GM19023 (cell line): ENCODE results near the gene HSD17B8.

Source experiments
- ATAC-seq: cut with Tn5 transposase; IDR thresholded peaks from one replicate; pipeline ENCODE4 v1.9.1; 2021; ENCODE audit warnings: mild to moderate bottlenecking, moderate library complexity; ENCODE audit not compliant: unreplicated experiment

The HSD17B8 gene

DNA sequence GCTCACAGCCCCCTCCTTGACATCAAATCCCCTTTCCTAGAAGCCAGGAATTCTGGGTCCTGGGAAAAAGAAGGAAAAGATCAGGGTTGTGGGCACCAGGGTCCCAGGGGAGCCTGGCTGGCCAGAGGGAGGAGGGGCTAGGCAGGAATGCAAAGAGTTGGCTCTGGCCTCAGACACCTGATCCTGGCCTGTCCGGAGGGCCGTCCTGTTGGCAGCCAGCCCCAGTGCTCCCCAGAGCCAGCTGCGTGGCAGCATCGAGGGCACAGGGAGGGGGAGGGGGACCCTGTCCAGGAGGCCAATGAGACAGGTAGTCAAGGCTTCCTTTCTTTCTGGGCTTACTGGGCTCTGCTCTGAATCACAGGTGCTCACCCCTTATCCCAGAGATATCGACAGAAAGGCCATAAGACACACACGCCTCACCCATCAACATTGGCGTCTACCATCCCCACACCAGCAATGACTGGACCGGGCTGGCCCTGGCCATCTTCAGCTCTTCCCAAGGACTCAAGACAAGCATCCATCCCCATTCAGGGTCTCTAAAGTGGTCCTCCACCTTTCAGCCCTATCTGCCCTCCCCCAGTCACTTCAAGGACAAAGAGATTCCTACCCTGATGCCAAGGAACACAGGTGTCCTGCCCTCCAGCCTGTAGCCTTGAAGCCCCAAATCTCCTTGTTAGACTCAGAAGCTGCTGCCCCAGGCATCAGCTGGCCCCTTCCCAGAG is 12.9 kb upstream of the HSD17B8 start:
- ATAC-seq, result no peak

DNA sequence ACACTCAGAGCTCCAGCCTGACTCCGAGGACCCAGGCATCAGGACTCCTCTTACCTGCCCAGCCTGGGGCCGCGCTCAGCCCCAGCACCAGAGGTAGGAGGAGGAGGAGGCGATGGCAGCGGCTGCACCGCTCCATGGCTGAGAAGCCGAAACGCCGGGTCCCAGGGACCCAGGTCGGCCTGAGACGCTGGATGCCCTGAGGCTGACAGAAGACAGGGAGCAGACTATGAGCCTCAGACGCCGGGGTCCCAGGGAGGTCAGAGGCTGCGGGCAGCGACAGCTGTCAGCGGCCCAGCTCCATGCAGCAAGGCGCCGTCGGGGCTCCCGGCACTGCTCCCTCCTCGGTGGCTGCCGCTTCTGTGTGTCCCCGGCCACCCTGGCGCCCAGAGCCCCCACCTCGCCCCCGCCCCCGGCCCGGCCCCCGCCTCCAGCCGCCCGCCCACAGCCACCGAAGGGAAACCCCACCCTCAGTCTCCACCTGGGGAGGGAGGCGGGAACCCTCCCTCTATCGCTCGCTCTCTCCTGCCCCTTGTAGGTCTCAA is 12.3 kb upstream of the HSD17B8 start, which contains the start of gene COL11A2:
TSS of gene COL11A2 (minus strand) at position 363 of the 542 bp plus-strand sequence. CDS start at position 136, 227 bp downstream.
- ATAC-seq, result no peak

DNA sequence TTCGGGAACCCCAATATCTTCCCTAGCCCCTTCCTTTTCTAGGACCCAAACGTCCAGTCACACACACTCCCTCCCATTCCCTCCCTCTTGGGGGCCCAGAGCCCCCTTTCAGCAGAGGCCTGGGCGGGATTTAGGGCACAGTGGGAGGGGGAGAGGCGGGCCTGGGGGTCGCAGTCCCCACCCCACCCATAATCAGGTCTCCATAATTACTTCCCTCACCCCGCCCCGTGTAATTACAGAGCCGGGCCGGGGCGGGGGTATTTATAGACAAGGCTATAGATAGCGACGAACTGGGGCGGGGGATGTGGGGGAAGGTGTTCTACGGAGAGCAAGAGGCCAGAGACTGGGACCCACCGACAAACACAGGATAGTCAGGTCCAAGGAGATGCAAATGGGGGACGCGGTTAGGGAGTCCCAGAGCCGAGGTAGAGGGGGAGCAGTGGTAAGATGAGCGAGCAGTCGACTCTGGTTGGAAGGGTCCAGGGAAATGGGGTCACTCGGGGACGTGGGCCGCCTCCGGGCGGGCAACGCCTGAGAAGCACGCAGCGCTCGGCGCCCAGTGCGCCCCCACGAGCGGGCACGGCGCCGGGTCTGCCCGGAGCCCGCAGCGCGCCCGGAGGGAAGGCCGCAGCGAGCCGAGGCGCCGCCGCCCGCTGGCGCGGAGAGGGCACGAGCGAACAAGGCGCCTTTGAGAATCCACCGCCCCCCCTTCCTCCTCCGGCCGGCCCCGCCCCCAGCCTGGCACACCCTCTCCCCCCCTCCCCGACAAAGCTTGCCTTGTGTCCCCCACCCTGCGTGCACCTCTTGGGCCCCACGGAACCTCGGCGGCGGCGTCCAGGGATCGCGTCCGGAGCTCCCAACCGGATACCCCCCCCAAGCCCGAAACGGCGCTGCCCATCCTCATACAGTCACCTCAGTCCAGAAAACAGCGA is 11.5 kb upstream of the HSD17B8 start:
- ATAC-seq, result no peak

DNA sequence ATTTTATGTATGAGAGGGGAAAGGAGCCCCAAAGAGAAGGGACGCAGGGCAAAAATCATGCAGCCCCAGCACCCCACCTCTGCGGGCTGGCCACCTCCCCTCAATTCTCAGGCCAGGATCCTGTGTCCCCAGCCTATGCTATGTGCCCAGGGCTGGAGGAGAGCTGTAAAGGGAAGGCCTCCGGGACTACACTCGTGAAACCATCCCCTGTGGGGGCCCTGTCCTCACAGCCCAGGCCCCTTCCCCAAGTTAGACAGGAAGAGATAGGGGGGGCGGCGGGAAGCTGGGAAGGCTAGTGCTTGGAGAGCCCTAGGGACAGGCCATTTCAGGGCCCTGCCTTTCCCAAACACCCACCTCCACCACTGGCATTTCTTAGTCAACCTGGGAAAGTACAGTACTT is 10.8 kb upstream of the HSD17B8 start:
- ATAC-seq, result no peak

DNA sequence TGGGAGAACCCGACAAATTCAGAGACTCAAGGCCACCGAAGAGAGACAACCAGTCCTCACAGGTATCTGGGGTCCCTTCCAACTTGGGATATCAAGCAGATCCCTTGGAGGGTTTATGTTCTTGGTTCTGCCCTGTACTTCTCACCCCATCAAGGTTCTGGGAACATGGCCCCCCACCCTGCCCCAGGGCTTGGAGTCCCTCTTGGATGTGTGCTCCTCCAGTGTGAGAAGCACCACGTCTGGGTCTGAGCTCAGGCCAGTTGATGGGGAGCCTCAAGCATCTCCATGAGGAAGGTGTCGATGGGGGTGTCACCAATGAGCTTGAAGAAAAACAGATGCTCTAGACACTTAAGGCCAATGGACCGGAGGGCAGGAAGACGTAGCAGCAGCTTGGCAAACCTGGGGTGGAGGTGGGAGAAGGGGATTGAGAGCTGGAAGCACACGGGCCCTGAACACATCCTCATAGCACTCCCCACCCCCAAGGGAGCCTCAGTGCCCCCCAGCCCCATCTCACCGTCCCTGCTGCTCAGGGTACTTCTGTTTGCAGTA is 9.9 kb upstream of the HSD17B8 start:
- ATAC-seq, result no peak

DNA sequence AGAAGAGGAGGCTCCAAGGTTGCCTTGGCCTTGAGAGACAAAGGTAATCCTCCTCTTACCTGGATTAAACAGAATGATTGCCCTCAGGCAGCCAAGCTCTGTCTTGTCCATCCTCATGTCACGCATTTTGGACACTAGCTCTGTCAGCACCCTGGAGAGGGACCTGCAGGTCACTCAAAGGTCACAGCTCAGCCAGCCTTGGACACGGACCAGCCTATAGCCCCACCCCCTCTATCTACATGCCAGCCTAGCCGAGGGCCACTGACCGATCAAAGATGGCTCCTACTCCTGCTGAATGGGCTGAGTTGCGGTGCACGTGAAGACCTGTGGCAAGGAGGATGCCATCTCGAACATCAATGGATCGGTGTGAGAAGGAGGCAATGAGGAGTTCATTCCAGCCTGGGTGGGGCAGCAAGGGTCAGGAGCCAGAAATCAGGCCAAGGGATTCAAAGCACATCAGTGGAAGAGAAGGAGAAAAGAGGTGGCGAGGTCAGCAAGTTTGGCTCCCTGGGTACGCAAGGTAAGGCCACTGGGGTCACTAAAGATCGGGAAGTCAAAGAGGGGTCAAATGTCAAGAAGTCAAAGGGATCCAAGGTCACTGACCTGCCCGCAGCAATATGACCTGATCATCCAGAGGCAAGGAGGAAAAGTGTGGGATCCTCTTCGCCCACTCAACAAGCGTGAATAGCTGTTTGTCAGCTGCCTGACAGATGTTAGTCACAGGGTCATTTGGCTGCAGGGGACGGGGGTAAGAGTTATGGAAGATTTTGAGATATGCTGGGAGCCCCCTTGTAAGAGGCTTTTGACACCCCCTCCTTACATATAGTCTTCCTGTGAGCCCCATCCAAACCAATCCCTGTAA is 8.9 kb upstream of the HSD17B8 start:
- ATAC-seq, result no peak

DNA sequence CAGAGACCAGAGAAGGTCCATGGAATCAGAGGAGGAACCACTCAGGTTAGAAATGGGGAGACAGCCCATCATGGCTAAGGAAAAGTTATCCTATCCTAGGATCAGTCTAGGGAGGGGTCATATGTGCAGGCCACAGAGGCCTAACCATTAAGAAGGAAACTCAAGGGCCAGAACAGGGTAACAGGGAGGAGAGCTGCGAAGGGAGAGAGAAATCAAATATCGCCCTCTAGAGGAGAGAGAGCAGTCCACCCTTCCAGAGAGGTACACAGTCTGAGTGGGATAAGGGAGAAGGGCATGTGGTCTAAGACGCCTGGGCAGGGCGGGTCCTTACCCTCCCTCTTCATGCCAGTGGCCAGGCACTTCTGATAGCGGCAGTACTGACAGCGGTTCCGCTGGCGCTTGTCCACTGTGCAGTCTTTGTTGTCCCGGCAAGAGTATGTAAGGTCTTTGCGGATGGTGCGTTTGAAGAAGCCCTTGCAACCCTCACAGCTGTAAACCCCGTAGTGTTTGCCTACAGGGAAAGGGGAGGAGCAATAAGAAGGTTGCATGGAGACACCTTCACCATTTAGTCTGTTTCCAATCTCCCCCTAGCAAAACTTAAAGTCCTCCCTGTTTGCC is 6.9 kb upstream of the HSD17B8 start:
- ATAC-seq, result no peak

DNA sequence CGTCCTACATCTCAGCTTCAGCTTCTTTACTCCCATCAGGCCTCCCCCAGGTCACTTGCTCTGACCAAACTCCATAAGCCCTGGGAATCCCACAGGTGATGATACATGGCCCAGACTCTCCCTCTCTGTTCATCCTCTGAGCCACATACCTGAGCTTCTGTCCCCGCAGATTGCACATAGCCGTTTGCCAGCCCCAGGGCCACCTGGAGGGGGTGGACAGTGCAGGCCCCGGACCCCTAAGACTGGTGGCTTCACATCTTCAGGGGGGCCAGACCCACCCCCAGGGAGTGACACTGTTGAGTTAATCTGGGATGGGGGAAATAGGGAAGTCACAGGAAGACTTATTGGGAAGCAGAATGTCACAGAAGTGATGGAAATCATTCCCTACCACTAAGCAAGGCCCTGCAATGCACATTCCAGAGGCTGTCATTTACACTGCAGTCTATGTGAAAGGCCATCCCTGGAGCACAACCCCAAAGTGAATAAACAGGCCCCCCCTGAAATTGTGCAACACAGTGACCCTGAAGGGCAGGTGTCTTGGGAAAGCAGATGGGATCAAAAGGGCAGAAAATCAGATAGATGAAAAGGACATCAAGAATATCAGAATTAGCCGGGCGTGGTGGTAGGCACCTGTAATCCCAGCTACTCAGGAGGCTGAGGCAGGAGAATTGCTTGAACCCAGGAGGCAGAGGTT is 6.1 kb upstream of the HSD17B8 start:
- no peak for ATAC-seq

DNA sequence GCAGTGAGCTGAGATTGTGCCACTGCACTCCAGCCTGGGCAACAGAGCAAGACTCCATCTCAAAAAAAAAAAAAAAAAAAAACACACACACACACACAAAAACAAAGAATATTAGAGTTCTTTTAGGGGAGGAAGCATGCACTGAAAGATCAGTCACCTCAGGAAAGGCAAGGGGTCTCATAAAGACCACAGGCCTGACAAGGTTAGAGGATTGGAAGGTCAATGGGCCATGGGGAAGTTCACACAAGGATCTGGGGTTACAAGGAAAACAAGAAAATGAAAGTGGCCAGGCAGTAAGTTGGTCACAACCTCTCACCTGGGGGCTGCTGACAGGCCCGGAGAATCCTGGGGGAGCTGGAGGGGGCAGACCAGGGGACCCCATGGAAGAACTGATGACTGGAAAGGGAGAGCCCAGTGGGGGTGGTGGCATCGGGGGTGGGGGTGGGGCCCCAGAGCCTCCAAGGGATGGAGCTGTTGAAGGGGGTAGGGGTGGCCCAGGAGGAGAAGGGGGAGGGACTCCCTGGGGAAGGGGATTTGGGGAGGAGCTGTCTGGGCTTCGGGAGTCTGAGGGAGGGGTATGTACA is 5.5 kb upstream of the HSD17B8 start:
- no peak for ATAC-seq

DNA sequence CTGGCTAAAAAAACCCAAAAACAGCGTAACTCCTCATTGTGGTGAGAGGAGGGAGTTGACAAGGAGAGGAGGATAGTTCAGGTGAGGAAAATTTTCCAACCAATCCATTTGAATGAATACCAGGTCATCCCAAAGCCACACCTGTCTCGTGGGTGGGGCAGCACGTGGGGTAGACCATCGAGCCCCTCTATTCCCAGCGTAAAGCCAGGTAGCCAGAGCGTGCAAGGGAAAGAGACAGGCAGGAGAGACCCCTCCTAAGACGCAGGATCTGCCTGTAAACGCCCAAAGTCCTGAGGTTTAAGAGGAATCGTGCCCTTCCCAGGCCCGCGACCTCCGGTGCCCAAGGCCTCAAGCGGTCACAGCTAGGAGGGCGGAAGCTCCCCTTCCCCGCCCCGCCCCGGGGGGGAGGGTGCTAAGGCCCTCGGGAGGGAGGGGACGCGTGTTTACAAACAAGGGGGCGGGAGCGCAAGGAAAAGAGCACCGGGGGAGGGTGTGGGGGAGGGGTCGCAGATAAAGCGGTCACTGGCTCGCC is 4.7 kb upstream of the HSD17B8 start:
- ATAC-seq, result peak; percentile 33

DNA sequence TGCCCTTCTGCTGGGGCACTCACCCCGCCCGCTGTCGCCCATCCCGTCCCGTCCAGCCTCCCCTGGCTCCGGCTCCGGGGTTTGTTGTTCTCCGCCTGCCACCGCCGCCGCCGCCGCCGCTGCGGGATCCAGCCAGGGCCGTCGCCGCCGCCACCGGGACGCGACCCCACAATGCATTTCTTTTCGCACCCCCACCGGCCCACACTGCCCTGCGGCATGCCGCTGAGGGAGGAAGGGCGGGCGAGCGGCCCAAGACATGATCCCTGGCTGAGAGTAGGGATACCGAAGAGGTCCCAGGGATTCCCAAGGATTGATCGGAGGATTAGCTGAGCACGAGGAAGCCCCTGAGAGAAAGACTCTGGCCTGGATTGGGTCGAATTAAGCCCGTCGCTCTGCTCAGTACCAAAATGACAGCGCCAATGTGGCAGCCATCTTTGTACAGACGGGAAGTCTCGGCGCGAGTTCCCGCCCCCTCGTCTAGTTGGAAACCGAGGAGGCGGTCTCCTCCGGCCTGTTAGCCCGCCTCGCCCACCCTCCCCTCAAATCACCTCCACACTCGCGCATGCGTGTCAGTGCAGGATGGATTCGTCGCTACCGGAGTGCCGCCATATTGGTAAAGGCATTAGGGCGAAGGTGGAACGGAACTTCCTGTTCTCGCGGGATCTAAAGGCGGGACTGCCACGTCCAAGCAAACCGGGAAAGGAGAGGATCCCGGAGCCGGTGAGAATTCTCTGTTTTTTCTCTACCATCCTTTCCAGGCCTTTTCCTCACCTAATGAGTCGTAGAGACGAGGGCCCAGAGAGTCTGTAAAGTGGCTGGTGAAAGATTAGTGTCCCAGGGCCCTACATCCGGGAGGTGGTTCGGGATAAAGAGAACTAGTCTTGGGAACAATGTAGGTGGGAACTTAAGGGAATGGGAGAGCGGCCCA is 4.0 kb upstream of the HSD17B8 start, which contains the start of the genes RXRB and SLC39A7:
TSS of gene RXRB (minus strand) at position 447 of the 928 bp plus-strand sequence. CDS start at position 258, 189 bp downstream.
TSS of gene SLC39A7 (plus strand) at position 649 of the 928 bp plus-strand sequence. CDS start 379 bp downstream, outside the sequence.
- peak; percentile 46 for ATAC-seq

DNA sequence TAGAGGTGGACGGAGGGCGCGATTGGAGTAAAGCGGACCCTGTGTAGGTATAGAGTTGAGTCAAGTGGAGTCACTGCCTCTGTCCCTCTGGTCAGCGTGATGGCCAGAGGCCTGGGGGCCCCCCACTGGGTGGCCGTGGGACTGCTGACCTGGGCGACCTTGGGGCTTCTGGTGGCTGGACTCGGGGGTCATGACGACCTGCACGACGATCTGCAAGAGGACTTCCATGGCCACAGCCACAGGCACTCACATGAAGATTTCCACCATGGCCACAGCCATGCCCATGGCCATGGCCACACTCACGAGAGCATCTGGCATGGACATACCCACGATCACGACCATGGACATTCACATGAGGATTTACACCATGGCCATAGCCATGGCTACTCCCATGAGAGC is 3.3 kb upstream of the HSD17B8 start:
- no peak for ATAC-seq

DNA sequence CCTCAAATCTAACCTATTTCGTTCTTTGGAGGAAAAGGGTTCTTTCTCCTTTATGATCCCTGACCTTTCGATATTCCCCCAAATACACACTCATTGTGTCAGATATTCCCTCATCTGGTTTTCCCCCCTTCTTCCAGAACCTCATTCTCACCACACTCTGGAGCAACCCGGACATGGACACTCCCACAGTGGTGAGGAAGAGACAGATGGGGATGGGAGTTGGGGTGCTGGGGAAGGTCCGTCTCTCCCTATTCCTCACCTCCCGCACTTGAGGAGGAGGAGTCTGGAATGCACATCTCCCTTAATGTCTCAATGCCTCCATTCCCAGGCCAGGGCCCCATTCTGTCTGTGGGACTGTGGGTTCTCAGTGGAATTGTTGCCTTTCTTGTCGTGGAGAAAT is 2.5 kb upstream of the HSD17B8 start:
- ATAC-seq, result no peak

DNA sequence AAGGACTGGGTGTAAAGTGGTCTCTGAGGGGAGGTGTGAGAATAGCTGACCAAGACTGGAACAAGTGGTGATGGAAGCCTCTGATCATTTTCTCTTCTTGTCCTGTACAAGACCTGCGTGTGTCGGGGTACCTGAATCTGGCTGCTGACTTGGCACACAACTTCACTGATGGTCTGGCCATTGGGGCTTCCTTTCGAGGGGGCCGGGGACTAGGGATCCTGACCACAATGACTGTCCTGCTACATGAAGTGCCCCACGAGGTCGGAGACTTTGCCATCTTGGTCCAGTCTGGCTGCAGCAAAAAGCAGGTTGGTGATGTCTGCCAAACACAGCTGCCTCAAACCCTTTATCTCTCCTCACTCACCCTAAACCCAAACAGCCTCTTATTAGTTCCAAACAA is 1.7 kb upstream of the HSD17B8 start:
- no peak for ATAC-seq

DNA sequence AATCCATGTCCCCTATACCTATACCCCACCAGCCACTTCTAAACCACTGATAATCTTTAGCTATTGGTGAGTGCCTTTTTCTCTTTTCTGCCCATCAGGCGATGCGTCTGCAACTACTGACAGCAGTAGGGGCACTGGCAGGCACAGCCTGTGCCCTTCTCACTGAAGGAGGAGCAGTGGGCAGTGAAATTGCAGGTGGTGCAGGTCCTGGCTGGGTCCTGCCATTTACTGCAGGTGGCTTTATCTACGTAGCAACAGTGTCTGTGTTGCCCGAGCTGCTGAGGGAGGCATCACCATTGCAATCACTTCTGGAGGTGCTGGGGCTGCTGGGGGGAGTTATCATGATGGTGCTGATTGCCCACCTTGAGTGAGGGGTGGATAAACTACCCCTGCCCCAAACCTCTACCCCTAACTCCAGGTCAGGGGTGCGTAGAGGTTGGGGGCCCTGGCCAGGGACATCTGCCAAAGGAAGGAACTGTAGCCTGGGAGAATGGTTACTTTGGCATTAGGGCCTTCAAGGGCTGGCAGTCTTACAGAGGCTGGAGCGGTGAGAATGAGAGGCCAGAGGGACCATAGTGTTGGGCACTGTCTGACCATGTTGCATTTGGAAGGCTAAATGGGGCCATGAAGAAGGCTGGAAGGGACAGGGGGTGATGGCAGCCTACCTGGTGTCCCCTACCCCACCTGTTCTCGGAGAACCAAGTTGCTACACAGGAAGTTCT is 851 bp upstream of the HSD17B8 start:
- ATAC-seq, result no peak

DNA sequence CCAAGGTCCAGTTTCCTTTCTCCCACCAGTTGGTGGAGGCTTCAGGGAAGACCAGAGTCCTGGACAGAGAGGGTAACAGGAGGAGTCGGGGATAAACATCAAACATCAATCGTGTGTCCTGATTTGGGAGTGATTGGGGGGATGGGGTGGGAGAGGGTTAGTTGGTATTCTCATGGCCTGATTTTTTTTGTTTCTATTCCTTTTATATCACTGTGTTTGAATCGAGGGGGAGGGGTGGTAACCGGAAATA is 365 bp upstream of the HSD17B8 start:
- no peak for ATAC-seq
